Esophagus squamous epithelium (tissue), 5 donors: ENCODE data around the gene ZNF133. TPM values are rescaled to one million over a fixed set of nuclear protein-coding genes. Genes with fewer than 3 reads are reported as not detected.
"Not testable (repeated sequence)": the region's sequence is repeated elsewhere in the genome, so short reads cannot be mapped to it uniquely, and the experiment has no call there.

Experiments used
- DNase-seq: peaks from one replicate; lab custom pipeline; 2025; lab: John Stamatoyannopoulos, UW
- H3K27ac ChIP-seq, 4 donors: fragments of 200-600 bp; sonication (generic); one replicate each; pipeline ENCODE4 v1.5.1; 2016 to 2019; ENCODE audit warnings: mild to moderate bottlenecking in 1 of 4
- H3K27me3 ChIP-seq, 4 donors: fragments of 200-600 bp; sonication (generic); 1 replicate in 3 of 4; 2 replicates in 1 of 4; pipeline versions ENCODE4 v1.5.1 to v1.6.0; 2017 to 2021; ENCODE audit warnings: antibody characterized with exemption in 1 of 4
- H3K36me3 ChIP-seq, 3 donors: fragments of 200-600 bp; sonication (generic); one replicate each; pipeline ENCODE4 v1.5.1; 2016 to 2019
- H3K4me1 ChIP-seq, 3 donors: fragments of 200-600 bp; sonication (generic); one replicate each; pipeline ENCODE4 v1.5.1; 2017 to 2019
- H3K4me3 ChIP-seq, 4 donors: fragments of 200-600 bp; sonication (generic); 1 replicate in 3 of 4; 2 replicates in 1 of 4; pipeline ENCODE4 v1.5.1; 2016 to 2019; ENCODE audit warnings: mild to moderate bottlenecking in 2 of 4, moderate library complexity in 1 of 4
- H3K9me3 ChIP-seq, 3 donors: fragments of 200-600 bp; sonication (generic); one replicate each; pipeline ENCODE4 v1.5.1; 2016 to 2019
- CTCF ChIP-seq, 6 experiments: fragments of 450-650 bp in 4 of 6; fragments of 200-600 bp in 2 of 6; sonication (generic) in 2 of 6; IDR thresholded peaks; one replicate each; pipeline ENCODE4 v1.5.1; 2016 to 2019; ENCODE audit warnings: antibody characterized with exemption in 6 of 6, mild to moderate bottlenecking in 4 of 6, moderate library complexity in 4 of 6
- POLR2A ChIP-seq, 4 donors: fragments of 450-650 bp; IDR thresholded peaks; one replicate each; pipeline ENCODE4 v1.6.1; 2017; ENCODE audit warnings: antibody characterized with exemption in 4 of 4, mild to moderate bottlenecking in 4 of 4, moderate library complexity in 3 of 4
- WGBS, 2 donors: methylation state at CpG; one replicate each; pipeline ENCODE4 v1.1.5; 2018; 5-methylcytosine and 5-hydroxymethylcytosine counted together
- intact Hi-C: fragments of 100-400 bp; cut with DNase I; formaldehyde crosslinking; loops from one replicate; pipeline ENCODE4 v1.15.0; 2022
- total RNA-seq, 4 donors: library from RNA; depleted of rRNA; stranded (reverse); fragments of >200 nt; gene quantifications; one replicate each; pipeline ENCODE4 v1.1.0, GENCODE V29; 2016
- donor health status: DM: yes; HTN: yes; CAD: no.

Gene ZNF133
- total RNA-seq, 4 donors from 2014 or later = 10.1 to 20.2 (median 13.7) TPM

GRCh38 chr20:18271160-18271559 lies 17.2 kb upstream of the ZNF133 start:
- no peak overlapping the region for H3K4me3 ChIP-seq
- intact Hi-C loops = no loop called here
- TF ChIP-seq POLR2A (IDR thresholded peaks at IDR 0.05) (no peak), CTCF (IDR thresholded peaks at IDR 0.05) (no peak)
- no peak for DNase-seq
- H3K4me1 ChIP-seq = no peaks in the 10 kb centered on the region
- 86 to 88% methylated on average over 2 of the region's 2 CpGs for WGBS, 2 donors
- H3K9me3 ChIP-seq = no peaks in the 10 kb centered on the region
- H3K27me3 ChIP-seq = peaks cover 0 to 25% (median 0%) of the 10 kb centered on the region in 4 donors
- H3K36me3 ChIP-seq = no peaks in the 10 kb centered on the region
- no peak overlapping the region for H3K27ac ChIP-seq

GRCh38 chr20:18272451-18272850 lies 15.9 kb upstream of the ZNF133 start:
- no peaks in the 10 kb centered on the region for H3K9me3 ChIP-seq
- no peak for DNase-seq
- WGBS, 2 donors = 39 to 56% methylated on average over 6 of the region's 6 CpGs

GRCh38 chr20:18273738-18274137 lies 14.6 kb upstream of the ZNF133 start:
- TF ChIP-seq CTCF (IDR thresholded peaks at IDR 0.05) = no peak
- no peak for TF ChIP-seq POLR2A (IDR thresholded peaks at IDR 0.05)
- no peak for DNase-seq
- no peak overlapping the region for H3K4me3 ChIP-seq
- peaks cover 0 to 20% (median 0%) of the 10 kb centered on the region in 4 donors for H3K27me3 ChIP-seq
- H3K4me1 ChIP-seq = peaks cover 0 to 3% (median 0%) of the 10 kb centered on the region in 3 donors
- H3K27ac ChIP-seq = no peak overlapping the region
- H3K9me3 ChIP-seq = no peaks in the 10 kb centered on the region
- H3K36me3 ChIP-seq = no peaks in the 10 kb centered on the region
- intact Hi-C loops = no loop called here

More at GRCh38 chr20:18272451-18272850, 15.9 kb upstream of the ZNF133 start:
- Histone ChIP-seq H3K36me3 (no peaks in the 10 kb centered on the region), H3K4me3 (no peak overlapping the region), H3K27me3 (peaks cover 0 to 31% (median 0%) of the 10 kb centered on the region in 4 donors), H3K4me1 (peaks cover 0 to 3% (median 0%) of the 10 kb centered on the region in 3 donors), H3K27ac (no peak overlapping the region)
- intact Hi-C loops = no loop called here
- TF ChIP-seq POLR2A (IDR thresholded peaks at IDR 0.05) = no peak
- TF ChIP-seq CTCF (IDR thresholded peaks at IDR 0.05) = peak in 3 of 6 experiments; percentile 6 to 50 (median 7)

- H3K9me3 ChIP-seq, H3K36me3 ChIP-seq, DNase-seq, intact Hi-C loops, H3K4me3 ChIP-seq, H3K27ac ChIP-seq, H3K4me1 ChIP-seq: not testable (repeated sequence)
- 86 to 94% methylated on average over 5 to 7 of the region's 7 CpGs for whole genome bisulfite sequencing, 2 donors
- H3K27me3 ChIP-seq = peaks cover 0 to 38% (median 0%) of the 10 kb centered on the region in 4 donors
- peak in 1 of 6 experiments; percentile 8 for TF ChIP-seq CTCF (IDR thresholded peaks at IDR 0.05)
Measured at GRCh38 chr20:18275960-18276359, 12.4 kb upstream of the ZNF133 start.

GRCh38 chr20:18276821-18277220 lies 11.5 kb upstream of the ZNF133 start:
- Histone ChIP-seq H3K4me1 (peaks cover 0 to 3% (median 0%) of the 10 kb centered on the region in 3 donors), H3K4me3 (no peak overlapping the region), H3K36me3 (no peaks in the 10 kb centered on the region), H3K27ac (no peak overlapping the region), H3K9me3 (no peaks in the 10 kb centered on the region), H3K27me3 (peaks cover 0 to 46% (median 0%) of the 10 kb centered on the region in 4 donors)
- TF ChIP-seq CTCF (IDR thresholded peaks at IDR 0.05) (peak; percentile 29 to 89 (median 78)), POLR2A (IDR thresholded peaks at IDR 0.05) (no peak)
- 7 to 12% methylated on average over 11 to 12 of the region's 12 CpGs for WGBS, 2 donors
- intact Hi-C loops = no loop called here
- no peak for DNase-seq
